ENCODE measurements around the gene DMWD. TPM values are rescaled to one million over a fixed set of nuclear protein-coding genes. Genes with fewer than 3 reads are reported as not detected.

Gene DMWD
- total RNA-seq, 2 experiments from 2014 or later = 47.0 to 47.9 TPM

GRCh38 chr19:45733160-45733810 is 59.4 kb downstream of the DMWD start, which contains the start of gene MEIOSIN:
TSS of gene MEIOSIN (plus strand) at chr19:45733439. CDS start at chr19:45735377, 1,938 bp downstream.
- CTCF ChIA-PET = interaction anchor here (1.6 kb wide), 1 partner anchor 36 kb away, joined by 5 read pairs; the partner anchor contains the start of gene SIX5
- DNase-seq (no peak), ATAC-seq (no peak)
- Mint-ChIP-seq H3K36me3 (no peaks in the 10 kb centered on the region), H3K4me1 (peaks cover 16% of the 10 kb centered on the region), H3K27ac (no peak within 1 kb of the TSS), H3K9me3 (ENCODE audit: low read depth) (no peaks in the 10 kb centered on the region), H3K4me3 (no peak within 1 kb of the TSS), H3K27me3 (peaks cover 4% of the 10 kb centered on the region)

Other genes with a start within 250 kb of the DMWD start
- gene OPA3, start 208.0 kb downstream of the DMWD start, total RNA-seq = 10 to 100 TPM; 13.4 to 16.7 TPM
- not detected for gene GPR4, start 190.6 kb downstream of the DMWD start, total RNA-seq
- gene EML2, start 153.4 kb downstream of the DMWD start, total RNA-seq = 100 to 1,000 TPM; 122 to 128 TPM
- gene GIPR, start 124.6 kb downstream of the DMWD start, total RNA-seq = 10 to 100 TPM; 12.1 to 14.7 TPM
- 100 to 1,000 TPM; 602 to 634 TPM for gene SNRPD2, start 100.9 kb downstream of the DMWD start, total RNA-seq
- 10 to 100 TPM in 1 of 2 experiments, 1 to 10 TPM in 1; 9.6 to 12.7 TPM for gene QPCTL, start 100.2 kb downstream of the DMWD start, total RNA-seq
- gene FBXO46, start 61.9 kb downstream of the DMWD start, total RNA-seq = 10 to 100 TPM; 33.0 to 37.1 TPM
- not detected for gene MEIOSIN, start 59.4 kb downstream of the DMWD start, total RNA-seq
- gene SIX5, start 23.6 kb downstream of the DMWD start, total RNA-seq = 1 to 10 TPM; 1.5 to 2.8 TPM
- 10 to 100 TPM; 26.7 to 31.0 TPM for gene DMPK, start 10.4 kb downstream of the DMWD start, total RNA-seq
- under 1 TPM; 0.19 to 0.23 TPM for gene RSPH6A, start 22.5 kb upstream of the DMWD start, total RNA-seq
- gene SYMPK, start 70.3 kb upstream of the DMWD start, total RNA-seq = 100 to 1,000 TPM; 119 to 125 TPM
- under 1 TPM in 1 of 2 experiments, not detected in 1; 0.14 TPM for gene FOXA3, start 71.5 kb upstream of the DMWD start, total RNA-seq
- gene IRF2BP1, start 93.3 kb upstream of the DMWD start, total RNA-seq = 10 to 100 TPM; 18.9 to 19.0 TPM
- gene MYPOP, start 109.8 kb upstream of the DMWD start, total RNA-seq = 10 to 100 TPM; 13.0 to 13.8 TPM
- under 1 TPM in 1 of 2 experiments, not detected in 1; 0.18 TPM for gene NANOS2, start 121.9 kb upstream of the DMWD start, total RNA-seq
- under 1 TPM; 0.02 to 0.18 TPM for gene NOVA2, start 181.0 kb upstream of the DMWD start, total RNA-seq
- gene CCDC61, start 202.6 kb upstream of the DMWD start, total RNA-seq = 10 to 100 TPM; 24.4 to 35.1 TPM
- gene PGLYRP1, start 230.2 kb upstream of the DMWD start, total RNA-seq = not detected
- gene IGFL4, start 248.2 kb upstream of the DMWD start, total RNA-seq = not detected